DMS79 (cell line): ENCODE measurements around the gene ZNF200.
"Not testable (repeated sequence)": the region's sequence is repeated elsewhere in the genome, so short reads cannot be mapped to it uniquely, and the experiment has no call there.

ENCODE experiments used
- DNase-seq: peaks from one replicate; lab custom pipeline; 2025; lab: John Stamatoyannopoulos, UW

The ZNF200 gene, protein sequence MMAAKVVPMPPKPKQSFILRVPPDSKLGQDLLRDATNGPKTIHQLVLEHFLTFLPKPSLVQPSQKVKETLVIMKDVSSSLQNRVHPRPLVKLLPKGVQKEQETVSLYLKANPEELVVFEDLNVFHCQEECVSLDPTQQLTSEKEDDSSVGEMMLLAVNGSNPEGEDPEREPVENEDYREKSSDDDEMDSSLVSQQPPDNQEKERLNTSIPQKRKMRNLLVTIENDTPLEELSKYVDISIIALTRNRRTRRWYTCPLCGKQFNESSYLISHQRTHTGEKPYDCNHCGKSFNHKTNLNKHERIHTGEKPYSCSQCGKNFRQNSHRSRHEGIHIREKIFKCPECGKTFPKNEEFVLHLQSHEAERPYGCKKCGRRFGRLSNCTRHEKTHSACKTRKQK

DNA sequence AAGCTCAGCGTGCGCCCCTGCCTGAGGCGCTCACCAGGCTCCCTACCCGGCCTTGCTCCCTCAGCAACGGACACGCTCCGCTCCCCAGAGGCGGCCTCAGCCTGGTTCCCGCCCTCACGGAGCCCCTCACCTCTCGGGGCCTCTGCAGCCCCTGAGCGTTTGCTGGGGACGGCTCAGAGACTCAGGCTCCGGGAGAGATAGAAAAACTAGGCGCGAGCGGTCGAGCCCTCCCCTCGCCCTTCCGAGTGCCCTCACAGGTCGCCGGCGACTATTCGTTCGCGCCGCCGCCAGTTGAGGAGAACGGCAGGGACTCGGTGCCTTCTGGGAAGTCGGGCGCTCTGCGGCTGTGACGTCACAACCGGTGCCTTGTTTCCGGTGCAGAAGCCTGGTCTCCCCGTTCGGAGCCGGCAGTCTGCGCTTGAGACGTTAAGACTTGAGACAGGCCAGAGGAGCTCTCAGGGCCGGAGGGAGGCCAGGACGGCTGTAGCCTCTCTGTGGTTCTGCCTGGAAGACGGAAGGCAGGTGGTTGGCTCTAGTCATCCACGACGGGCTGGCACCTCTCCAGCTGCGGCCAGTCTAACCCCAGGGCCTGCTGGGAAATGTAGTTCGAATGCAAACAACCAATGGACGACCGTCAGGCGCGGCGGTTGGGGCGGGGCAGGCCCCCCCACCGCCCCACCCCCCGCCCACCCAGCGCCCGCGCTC lies at the start of gene ZNF200:
Gene ZNF200 (minus strand): TSS at position 302 of the 705 bp plus-strand sequence. CDS start 1,403 bp downstream, outside the sequence.
- peak; percentile 76 for DNase-seq

GRCh38 chr16:3283543-3284447 lies 48.8 kb upstream of the ZNF200 start:
- DNase-seq = no peak

DNA sequence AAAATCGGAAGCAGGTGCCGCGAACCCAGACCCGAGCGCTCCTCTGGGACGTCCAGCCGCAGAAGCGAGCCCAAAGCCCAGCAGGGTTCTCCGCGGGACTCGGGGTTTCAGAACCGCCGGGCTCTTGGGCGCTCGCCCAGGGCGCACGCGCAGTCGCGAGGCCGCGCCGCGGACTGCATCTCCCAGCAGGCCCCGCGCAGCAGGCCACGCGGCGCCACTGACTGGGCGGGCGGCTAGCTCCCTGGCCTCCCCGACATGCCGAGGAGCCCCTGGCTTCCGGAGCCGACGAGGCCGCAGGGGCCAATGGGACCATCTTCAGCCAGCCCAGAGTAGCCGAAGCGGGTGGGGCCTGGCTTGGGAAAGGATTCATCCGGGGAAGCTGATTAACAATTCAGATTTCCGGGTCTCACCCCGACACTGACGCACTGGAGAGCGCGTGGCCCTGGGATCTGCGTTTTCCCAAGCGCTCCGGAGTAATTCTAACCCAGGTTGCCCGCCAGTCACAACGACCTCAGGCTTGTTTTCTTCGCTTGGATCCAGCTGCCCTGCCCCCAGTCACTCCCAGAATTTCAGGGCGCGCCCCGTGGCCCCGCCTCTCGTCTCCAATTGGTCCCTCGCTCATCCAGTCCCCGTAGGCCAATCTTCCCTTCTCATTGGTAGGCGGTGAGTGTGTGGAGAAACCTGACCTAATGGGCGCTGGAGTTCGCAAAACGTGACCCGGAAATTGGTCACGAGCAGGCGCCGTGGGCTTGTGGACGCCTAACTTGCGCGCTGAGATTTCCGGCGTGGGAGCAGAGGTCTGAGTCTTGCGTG lies 48.0 kb upstream of the ZNF200 start, which contains the start of gene ZNF263:
Gene ZNF263 (plus strand): TSS at position 762 of the 813 bp plus-strand sequence. CDS start 328 bp downstream, outside the sequence.
- DNase-seq = peak; percentile 92

GRCh38 chr16:3282103-3282729 lies 47.3 kb upstream of the ZNF200 start:
- peak; percentile 73 for DNase-seq

- no peak for DNase-seq
These were observed 46.4 kb upstream of the ZNF200 start for GRCh38 chr16:3281222-3281820.

- no peak for DNase-seq
These were observed 41.7 kb upstream of the ZNF200 start for GRCh38 chr16:3276679-3277078.

GRCh38 chr16:3274947-3275346 lies 40.0 kb upstream of the ZNF200 start:
- no peak for DNase-seq

GRCh38 chr16:3274490-3274889 lies 39.5 kb upstream of the ZNF200 start:
- DNase-seq = no peak

DNA sequence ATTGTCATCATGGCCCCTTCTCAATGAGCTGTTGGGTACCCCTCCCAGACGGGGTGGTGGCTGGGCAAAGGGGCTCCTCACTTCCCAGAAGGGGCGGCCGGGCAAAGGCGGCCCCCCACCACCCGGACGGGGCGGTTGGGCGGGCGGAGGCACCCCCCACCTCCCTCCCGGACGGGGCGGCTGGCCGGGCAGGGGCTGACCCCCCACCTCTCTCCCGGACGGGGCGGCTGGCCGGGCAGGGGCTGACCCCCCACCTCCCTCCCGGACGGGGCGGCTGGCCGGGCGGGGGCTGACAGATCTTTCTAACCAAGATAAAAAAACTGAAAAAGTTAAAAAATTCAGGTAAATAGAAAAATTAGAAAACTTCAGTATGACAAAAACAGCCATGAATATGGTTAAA lies 36.3 kb upstream of the ZNF200 start:
- not testable (repeated sequence) for DNase-seq

GRCh38 chr16:3270718-3271117 lies 35.8 kb upstream of the ZNF200 start:
- not testable (repeated sequence) for DNase-seq

DNA sequence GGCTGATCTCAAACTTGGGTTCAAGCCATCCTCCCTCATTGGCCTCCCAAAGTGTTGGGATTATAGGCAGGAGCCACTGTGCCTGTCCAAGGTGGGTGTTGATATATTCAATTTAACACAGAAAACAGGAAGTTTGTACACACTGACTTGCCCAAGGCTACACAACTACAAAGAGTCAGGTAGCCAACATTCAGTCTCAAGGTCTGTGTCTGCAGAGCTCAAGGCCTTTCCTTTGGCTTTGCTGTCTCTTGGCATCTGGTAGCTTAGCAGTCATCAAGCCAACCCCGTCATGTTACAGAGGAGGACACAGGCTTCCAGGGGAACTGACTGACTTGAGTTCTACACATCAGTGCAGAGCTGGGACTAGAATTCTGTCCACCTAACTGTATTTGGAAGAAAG lies 33.3 kb upstream of the ZNF200 start:
- no peak for DNase-seq

- no peak for DNase-seq
These were observed 32.0 kb upstream of the ZNF200 start for GRCh38 chr16:3266873-3267537.

- peak; percentile 95 for DNase-seq
These were observed 29.4 kb upstream of the ZNF200 start for GRCh38 chr16:3264137-3265036.

GRCh38 chr16:3262517-3262916 lies 27.6 kb upstream of the ZNF200 start:
- DNase-seq = no peak

- no peak for DNase-seq
These were observed 24.9 kb upstream of the ZNF200 start for GRCh38 chr16:3259836-3260235.

DNA sequence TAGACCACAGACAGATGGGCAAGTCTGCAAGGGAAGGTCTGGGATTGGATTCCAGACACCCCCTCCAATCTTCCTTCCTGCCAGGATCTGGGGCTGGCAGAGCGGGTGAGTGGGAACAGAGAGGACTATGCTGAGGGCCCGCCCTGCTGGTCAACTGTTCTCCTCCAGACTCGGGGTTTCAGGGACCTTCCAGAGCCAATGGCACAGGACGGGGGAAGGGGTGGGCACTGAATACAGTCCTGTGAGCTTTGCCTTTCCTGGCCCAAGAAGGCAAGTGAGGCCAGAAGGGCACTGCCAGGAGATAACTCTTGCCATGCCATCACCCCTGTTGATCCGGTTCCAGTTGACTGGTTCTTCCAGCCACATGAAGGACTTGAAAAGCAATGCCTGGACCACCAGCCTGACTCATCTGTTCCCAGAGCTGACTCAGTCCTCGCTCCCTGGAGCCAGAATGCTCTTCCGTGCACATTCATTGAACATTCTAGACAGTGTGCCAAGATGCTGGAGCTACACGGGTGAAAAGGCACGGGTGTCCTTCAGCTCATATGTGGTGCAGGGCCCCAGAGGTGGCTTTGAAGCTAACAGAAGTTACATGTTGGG lies 22.0 kb upstream of the ZNF200 start:
- no peak for DNase-seq

GRCh38 chr16:3256146-3256865 lies 21.3 kb upstream of the ZNF200 start, which contains the start of gene MEFV:
Gene MEFV (minus strand): TSS chr16:3256633. CDS start chr16:3256587, 46 bp downstream.
- no peak for DNase-seq
